GM12873 (cell line): Measurements from ENCODE around the gene HOXB8.
A peak's percentile ranks its signal among the peaks of the same experiment; 100 is the strongest.

ENCODE experiments used
- TF ChIP-seq, protein P1 (sequence below): IDR thresholded peaks from 2 replicates; pipeline ENCODE4 v1.5.1; 2012; ENCODE audit warnings: low read depth, mild to moderate bottlenecking, moderate library complexity, low read length, control low read depth; ENCODE audit not compliant: insufficient read depth; ENCODE audit errors: missing control alignments

Gene HOXB8

DNA sequence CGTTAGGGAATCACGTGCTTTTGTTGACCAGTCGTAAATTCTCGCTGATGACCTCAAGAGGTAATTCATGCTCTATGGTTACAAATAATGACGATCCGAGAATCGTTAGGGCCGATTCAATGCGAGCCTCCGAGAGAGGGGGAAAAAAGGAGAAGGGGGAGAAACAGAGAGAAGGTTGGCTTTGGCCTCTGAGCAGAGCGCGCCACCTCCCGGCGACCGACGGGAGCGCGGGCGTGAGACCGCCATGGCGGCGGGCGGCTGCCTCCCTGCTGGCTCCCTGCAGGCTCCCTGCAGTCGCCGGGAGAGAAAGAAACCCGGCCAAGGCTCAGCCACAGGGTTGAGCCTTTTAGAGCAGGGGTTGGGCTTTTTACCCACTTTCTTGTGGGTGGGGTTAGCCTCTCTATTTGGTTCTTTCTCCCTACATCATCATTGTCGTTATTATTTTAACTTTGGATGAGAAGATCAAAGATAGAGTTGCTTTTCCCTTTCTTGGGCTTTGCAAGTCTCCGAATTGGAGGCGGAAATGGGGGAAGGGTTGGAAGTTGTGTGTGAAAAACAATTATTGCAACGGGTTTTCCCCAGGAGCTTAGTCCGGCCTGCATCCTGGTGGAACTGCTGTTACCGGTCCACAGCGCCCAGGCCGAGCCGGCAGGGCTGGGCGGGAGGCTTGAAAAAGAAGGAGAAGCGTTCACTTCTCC is 21.1 kb downstream of the HOXB8 start:
- TF ChIP-seq, protein P1, sequence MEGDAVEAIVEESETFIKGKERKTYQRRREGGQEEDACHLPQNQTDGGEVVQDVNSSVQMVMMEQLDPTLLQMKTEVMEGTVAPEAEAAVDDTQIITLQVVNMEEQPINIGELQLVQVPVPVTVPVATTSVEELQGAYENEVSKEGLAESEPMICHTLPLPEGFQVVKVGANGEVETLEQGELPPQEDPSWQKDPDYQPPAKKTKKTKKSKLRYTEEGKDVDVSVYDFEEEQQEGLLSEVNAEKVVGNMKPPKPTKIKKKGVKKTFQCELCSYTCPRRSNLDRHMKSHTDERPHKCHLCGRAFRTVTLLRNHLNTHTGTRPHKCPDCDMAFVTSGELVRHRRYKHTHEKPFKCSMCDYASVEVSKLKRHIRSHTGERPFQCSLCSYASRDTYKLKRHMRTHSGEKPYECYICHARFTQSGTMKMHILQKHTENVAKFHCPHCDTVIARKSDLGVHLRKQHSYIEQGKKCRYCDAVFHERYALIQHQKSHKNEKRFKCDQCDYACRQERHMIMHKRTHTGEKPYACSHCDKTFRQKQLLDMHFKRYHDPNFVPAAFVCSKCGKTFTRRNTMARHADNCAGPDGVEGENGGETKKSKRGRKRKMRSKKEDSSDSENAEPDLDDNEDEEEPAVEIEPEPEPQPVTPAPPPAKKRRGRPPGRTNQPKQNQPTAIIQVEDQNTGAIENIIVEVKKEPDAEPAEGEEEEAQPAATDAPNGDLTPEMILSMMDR: peak; percentile 97

DNA sequence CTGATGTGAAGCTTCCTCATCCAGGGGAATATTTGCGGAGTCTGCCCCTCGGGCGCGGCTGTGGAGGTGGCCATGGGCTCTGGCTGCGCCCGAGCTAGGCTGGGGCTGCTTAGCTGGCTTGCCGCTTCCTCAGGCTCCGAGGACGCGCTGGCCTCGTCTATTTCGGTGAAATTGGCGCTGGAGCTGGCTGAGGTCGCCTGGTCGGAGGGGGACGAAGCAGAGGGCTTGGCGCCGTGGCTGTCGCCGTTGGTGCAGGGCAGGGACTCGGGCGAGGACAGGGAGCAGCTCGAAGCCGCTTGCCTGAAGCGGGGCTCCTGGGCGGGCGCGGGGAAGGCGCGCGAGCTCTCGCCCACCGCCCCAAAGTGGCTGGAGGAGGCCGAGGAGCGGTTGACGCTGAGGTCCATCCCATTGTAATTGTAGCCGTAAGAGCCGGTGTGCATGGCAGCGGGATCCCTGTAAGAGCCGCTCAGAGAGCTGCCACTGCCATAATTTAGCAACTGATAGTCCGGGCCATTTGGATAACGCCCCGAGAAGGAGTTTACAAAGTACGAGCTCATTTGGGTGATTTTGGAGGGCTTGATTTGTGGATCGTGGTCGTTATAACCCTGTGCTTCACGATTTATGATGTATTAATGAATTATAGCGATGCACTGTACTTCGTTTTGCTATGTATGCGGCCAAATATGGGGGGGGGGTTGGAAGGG is 21.8 kb downstream of the HOXB8 start, which contains the start of gene HOXB5:
Gene HOXB5 (minus strand): TSS at position 654 of the 704 bp plus-strand sequence. CDS start 97 bp downstream, at position 557.
- TF ChIP-seq, protein P1: no peak

DNA sequence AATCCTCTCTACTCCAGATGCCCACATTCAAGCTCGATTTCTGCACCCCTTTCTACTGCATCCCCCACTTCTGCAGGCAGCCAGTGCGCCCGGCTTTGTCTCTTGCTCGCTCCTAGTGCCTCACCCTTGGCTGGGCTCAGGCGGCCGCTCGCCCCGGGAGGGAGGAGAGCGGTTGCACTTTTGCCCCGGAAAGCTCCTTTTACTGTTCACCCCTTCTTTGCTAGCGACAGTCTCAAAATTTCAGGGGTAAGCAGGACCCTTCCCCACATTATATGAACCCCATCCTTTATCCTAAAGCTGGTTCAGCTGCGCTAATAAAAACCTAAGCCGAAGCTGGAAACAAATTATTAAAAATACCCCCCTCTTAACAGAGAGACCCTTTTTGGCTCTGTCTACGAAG is 22.5 kb downstream of the HOXB8 start:
- TF ChIP-seq, protein P1: no peak

DNA sequence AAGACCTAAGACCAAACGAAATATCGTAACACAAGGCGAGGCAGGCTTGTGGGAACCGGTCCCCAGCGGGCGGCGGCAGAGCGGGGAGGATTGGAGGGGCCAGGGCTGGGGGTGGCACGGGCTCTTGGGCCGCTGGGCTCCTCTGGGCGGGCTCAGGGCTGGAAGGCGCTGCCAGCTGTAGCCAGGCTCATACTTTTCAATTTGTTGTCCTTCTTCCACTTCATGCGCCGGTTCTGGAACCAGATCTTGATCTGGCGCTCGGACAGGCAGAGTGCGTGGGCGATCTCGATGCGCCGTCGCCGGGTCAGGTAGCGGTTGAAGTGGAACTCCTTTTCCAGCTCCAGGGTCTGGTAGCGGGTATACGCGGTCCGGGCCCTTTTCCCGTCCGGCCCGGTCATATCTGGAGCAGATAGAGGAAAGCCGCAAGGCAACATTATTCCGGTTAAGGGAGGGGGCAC is 23.0 kb downstream of the HOXB8 start:
- TF ChIP-seq, protein P1: no peak

DNA sequence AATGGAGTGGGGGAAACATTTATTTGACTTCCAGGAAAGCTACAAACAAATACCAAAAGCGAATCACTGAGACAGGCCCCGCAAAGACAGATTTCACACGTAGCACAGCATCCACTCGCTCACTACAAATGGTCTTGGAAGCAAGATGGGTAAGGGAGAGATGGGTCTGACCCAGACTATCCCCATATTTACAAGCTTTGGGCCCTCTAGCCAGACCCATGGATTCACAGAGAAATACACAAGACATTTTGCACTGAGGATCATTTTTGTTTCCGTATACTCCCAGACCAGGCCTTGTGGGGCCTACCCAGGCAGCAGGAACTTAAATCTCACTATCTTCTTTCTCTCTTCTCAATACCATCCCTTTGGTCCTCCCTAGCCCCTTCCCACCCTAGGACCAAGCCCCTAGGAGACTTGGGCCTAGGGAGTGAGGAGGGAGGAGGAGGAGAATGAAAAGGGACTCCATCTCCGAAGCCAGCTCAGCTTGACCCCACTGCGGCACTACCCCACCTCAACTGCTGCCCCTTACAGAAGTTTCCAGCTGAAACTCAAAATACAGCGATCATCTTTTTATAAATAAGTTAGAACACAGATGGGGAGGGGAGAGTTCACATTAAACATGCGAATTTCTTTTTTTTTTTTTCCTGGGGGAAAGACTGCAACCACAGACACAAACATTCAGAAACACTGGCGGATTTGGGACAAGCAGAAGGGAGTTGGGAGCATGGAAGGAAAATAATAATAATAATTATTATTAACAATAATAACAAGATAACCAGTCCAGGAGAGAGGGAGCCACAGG is 23.6 kb downstream of the HOXB8 start:
- TF ChIP-seq, protein P1: no peak

DNA sequence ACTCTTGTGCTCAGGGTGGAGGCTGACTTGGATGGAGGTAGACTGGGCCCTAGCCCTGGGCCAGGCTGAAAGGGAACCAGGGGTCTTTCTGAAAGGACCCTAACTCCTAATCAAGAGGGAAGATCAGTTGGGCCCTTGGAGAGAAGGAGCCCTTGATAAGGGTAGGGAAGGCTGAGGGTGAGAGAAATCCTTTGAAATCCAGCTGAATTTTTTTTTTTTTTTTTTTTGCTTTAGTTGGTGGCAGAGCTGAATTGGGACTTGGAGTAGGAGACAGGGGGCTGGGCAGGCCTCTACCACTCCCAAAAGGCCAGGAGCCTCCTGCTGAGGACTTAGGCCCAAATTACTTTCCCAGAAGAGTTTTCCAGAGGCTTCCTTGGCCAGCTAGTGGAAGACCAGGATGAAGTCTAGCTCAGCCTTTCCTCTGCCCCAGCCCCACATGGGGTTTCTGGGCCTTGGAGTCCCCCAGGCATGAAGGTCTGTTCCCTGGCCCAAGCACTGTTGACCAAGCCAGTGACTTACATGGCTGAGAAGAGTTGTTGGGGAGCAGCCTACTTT is 24.4 kb downstream of the HOXB8 start:
- TF ChIP-seq, protein P1: no peak
